ENCODE data around the gene GIMAP5.

The GIMAP5 gene

GRCh38 chr7:150735596-150736358 is 1.4 kb upstream of the GIMAP5 start:
- no peak for DNase-seq (ENCODE audit: low read depth in 2 of 2)

GRCh38 chr7:150736864-150737263 is 354 bp upstream of the GIMAP5 start:
- DNase-seq (ENCODE audit: low read depth in 2 of 2) = no peak

- no peak for DNase-seq (ENCODE audit: low read depth in 2 of 2)
These were observed 874 bp downstream of the GIMAP5 start for GRCh38 chr7:150738092-150738491.

- DNase-seq (ENCODE audit: low read depth in 2 of 2) = no peak
These were observed 1.4 kb downstream of the GIMAP5 start for GRCh38 chr7:150738591-150739001.

GRCh38 chr7:150739033-150739432 is 1.8 kb downstream of the GIMAP5 start:
- DNase-seq (ENCODE audit: low read depth in 2 of 2) = no peak

- no peak for DNase-seq (ENCODE audit: low read depth in 2 of 2)
These were observed 2.8 kb downstream of the GIMAP5 start for GRCh38 chr7:150740053-150740452.

GRCh38 chr7:150742286-150742968 is 5.2 kb downstream of the GIMAP5 start:
- no peak for DNase-seq (ENCODE audit: low read depth in 2 of 2)

GRCh38 chr7:150744041-150744656 is 6.9 kb downstream of the GIMAP5 start:
- no peak for DNase-seq (ENCODE audit: low read depth in 2 of 2)

GRCh38 chr7:150745086-150745485 is 7.9 kb downstream of the GIMAP5 start:
- DNase-seq (ENCODE audit: low read depth in 2 of 2) = no peak

- DNase-seq (ENCODE audit: low read depth in 2 of 2) = no peak
These were observed 8.7 kb downstream of the GIMAP5 start for GRCh38 chr7:150745876-150746275.

GRCh38 chr7:150746921-150747320 is 9.7 kb downstream of the GIMAP5 start:
- DNase-seq (ENCODE audit: low read depth in 2 of 2) = no peak

- no peak for DNase-seq (ENCODE audit: low read depth in 2 of 2)
These were observed 11.2 kb downstream of the GIMAP5 start for GRCh38 chr7:150748376-150748775.

GRCh38 chr7:150751702-150752101 is 14.5 kb downstream of the GIMAP5 start:
- no peak for DNase-seq (ENCODE audit: low read depth in 2 of 2)

GRCh38 chr7:150753239-150753638 is 16.0 kb downstream of the GIMAP5 start:
- DNase-seq (ENCODE audit: low read depth in 2 of 2) = no peak

GRCh38 chr7:150753826-150754603 is 16.8 kb downstream of the GIMAP5 start:
- DNase-seq (ENCODE audit: low read depth in 2 of 2) = no peak

- DNase-seq (ENCODE audit: low read depth in 2 of 2) = no peak
These were observed 17.7 kb downstream of the GIMAP5 start for GRCh38 chr7:150754951-150755350.

- peak in 1 of 2 donors; percentile 56 for DNase-seq (ENCODE audit: low read depth in 2 of 2)
These were observed 18.4 kb downstream of the GIMAP5 start for GRCh38 chr7:150755473-150756099.

- DNase-seq (ENCODE audit: low read depth in 2 of 2) = no peak
These were observed 18.9 kb downstream of the GIMAP5 start for GRCh38 chr7:150756166-150756565.

- DNase-seq (ENCODE audit: low read depth in 2 of 2) = no peak
These were observed 19.6 kb downstream of the GIMAP5 start for GRCh38 chr7:150756858-150757257.

- no peak for DNase-seq (ENCODE audit: low read depth in 2 of 2)
These were observed 22.3 kb downstream of the GIMAP5 start for GRCh38 chr7:150759479-150759878.

- no peak for DNase-seq (ENCODE audit: low read depth in 2 of 2)
These were observed 29.1 kb downstream of the GIMAP5 start for GRCh38 chr7:150766334-150766709.

- DNase-seq (ENCODE audit: low read depth in 2 of 2) = no peak
These were observed 32.5 kb downstream of the GIMAP5 start for GRCh38 chr7:150769768-150770167.

Measured in stimulated activated CD4-positive, alpha-beta T cell treated with anti-CD3 and anti-CD28 coated beads, Interleukin-1b, Interleukin-23, amount 100 ng/mL, for 4 hours (primary cell).